SU-DHL-6 (cell line): Measurements from ENCODE around the gene SLC7A4.

Experiments
- EZH2phosphoT487 ChIP-seq: fragments of 200-600 bp; sonication (generic), shearing (Covaris generic); conservative IDR thresholded peaks from 2 replicates; pipeline ENCODE4 v1.6.1; 2018; ENCODE audit warnings: mild to moderate bottlenecking, antibody characterized with exemption, low read length, moderate library complexity, mixed read lengths
- TF ChIP-seq, protein P1 (sequence below): fragments of 200-600 bp; sonication (generic); IDR thresholded peaks from one replicate; pipeline ENCODE4 v1.5.1; 2017; ENCODE audit warnings: antibody characterized with exemption, mild to moderate bottlenecking, low read length, moderate library complexity; ENCODE audit not compliant: insufficient read depth, poor library complexity, severe bottlenecking

- TF ChIP-seq, protein P1, sequence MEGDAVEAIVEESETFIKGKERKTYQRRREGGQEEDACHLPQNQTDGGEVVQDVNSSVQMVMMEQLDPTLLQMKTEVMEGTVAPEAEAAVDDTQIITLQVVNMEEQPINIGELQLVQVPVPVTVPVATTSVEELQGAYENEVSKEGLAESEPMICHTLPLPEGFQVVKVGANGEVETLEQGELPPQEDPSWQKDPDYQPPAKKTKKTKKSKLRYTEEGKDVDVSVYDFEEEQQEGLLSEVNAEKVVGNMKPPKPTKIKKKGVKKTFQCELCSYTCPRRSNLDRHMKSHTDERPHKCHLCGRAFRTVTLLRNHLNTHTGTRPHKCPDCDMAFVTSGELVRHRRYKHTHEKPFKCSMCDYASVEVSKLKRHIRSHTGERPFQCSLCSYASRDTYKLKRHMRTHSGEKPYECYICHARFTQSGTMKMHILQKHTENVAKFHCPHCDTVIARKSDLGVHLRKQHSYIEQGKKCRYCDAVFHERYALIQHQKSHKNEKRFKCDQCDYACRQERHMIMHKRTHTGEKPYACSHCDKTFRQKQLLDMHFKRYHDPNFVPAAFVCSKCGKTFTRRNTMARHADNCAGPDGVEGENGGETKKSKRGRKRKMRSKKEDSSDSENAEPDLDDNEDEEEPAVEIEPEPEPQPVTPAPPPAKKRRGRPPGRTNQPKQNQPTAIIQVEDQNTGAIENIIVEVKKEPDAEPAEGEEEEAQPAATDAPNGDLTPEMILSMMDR = no peak
- no peak for TF ChIP-seq EZH2phosphoT487
These were observed 2.3 kb downstream of the SLC7A4 start for GRCh38 chr22:21030032-21030431.
